OCI-LY7 (cell line): ENCODE data around the gene RAF1.

Experiments used
- EZH2phosphoT487 ChIP-seq: fragments of 200-600 bp; sonication (generic); IDR thresholded peaks from 2 replicates; pipeline ENCODE4 v1.6.1; 2018; ENCODE audit warnings: low read depth, borderline replicate concordance, mild to moderate bottlenecking, mixed run types, antibody characterized with exemption, low read length, moderate library complexity, mixed read lengths
- TF ChIP-seq, protein P1 (sequence below): fragments of 200-600 bp; sonication (generic); conservative IDR thresholded peaks from 2 replicates; pipeline ENCODE4 v1.5.1; 2014; ENCODE audit warnings: mild to moderate bottlenecking, antibody characterized with exemption, low read length, moderate library complexity, mixed read lengths

DNA sequence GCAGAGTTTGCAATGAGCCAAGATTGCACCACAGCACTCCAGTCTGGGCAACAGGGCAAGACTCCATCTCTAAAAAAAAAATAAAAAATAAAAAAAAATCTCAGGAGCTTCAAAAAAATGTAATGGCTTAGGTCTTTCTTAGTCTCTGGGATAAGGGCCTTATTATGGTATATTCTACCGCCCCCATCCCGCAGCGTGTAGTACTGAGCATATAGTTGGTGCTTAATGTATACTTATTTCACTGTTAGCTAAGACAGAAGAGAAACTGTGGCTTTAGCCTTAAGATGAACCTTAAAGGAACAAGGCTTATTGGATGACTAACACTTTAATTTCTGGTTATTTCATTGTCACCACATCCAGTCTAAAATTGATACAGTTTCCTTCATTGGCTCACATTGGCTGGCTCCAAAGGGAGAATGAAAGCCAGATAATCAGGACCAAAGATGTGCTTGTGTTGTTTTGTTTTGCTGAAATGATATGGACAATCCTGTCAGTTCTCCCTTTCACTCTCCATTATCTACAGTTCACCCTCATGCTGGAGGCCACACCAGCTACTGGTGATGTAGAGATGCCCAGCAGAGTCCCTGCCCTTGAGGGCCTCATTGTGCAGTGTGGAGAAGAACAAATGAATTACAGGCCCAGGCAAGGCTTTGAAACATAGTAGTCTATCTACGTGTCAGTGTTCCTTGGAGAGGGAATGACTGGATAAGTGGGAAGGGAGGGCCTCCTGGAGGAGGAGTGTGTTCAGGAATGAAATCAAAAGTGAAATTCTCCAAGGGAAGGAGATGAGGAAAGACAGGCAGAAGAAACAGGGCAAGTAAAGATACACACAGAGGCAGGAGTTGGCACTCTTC is 17.4 kb upstream of the RAF1 start:
- TF ChIP-seq, protein P1, sequence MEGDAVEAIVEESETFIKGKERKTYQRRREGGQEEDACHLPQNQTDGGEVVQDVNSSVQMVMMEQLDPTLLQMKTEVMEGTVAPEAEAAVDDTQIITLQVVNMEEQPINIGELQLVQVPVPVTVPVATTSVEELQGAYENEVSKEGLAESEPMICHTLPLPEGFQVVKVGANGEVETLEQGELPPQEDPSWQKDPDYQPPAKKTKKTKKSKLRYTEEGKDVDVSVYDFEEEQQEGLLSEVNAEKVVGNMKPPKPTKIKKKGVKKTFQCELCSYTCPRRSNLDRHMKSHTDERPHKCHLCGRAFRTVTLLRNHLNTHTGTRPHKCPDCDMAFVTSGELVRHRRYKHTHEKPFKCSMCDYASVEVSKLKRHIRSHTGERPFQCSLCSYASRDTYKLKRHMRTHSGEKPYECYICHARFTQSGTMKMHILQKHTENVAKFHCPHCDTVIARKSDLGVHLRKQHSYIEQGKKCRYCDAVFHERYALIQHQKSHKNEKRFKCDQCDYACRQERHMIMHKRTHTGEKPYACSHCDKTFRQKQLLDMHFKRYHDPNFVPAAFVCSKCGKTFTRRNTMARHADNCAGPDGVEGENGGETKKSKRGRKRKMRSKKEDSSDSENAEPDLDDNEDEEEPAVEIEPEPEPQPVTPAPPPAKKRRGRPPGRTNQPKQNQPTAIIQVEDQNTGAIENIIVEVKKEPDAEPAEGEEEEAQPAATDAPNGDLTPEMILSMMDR = no peak
- TF ChIP-seq EZH2phosphoT487 = no peak
